Measurements from ENCODE around the gene ZNF398. TPM values are rescaled to one million over a fixed set of nuclear protein-coding genes. Genes with fewer than 3 reads are reported as not detected.
"Not testable (repeated sequence)": the region's sequence is repeated elsewhere in the genome, so short reads cannot be mapped to it uniquely, and the experiment has no call there.

ZNF398 gene
- total RNA-seq, 4 donors from 2014 or later: 7.6 to 22.6 (median 16.5) TPM

DNA sequence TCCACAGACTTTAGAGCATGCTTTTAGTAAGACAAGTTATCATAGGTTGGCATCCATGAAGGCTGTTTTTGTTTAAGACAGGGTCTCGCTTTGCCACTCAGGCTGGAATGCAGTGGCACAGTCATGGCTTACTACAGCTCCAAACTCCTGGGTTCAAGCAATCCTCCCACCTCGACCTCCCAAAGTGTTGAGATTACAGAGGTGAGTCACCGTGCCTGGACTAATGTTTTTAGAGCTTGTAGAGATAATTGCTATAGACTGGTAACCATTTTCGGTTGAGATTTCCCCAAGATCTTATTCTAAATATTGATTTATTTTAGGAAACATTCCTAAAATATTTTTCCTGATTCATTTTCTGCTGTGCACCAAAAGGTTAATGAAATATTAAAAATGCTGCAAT, 5.4 kb upstream of the ZNF398 start:
- Histone ChIP-seq H3K27ac (no peak overlapping the region), H3K9me3 (no peaks in the 10 kb centered on the region), H3K27me3 (no peaks in the 10 kb centered on the region), H3K4me3 (no peak overlapping the region), H3K4me1 (no peaks in the 10 kb centered on the region), H3K36me3 (no peaks in the 10 kb centered on the region)
- DNase-seq: no peak
- TF ChIP-seq POLR2A (IDR thresholded peaks at IDR 0.05): no peak
- TF ChIP-seq, protein P1, sequence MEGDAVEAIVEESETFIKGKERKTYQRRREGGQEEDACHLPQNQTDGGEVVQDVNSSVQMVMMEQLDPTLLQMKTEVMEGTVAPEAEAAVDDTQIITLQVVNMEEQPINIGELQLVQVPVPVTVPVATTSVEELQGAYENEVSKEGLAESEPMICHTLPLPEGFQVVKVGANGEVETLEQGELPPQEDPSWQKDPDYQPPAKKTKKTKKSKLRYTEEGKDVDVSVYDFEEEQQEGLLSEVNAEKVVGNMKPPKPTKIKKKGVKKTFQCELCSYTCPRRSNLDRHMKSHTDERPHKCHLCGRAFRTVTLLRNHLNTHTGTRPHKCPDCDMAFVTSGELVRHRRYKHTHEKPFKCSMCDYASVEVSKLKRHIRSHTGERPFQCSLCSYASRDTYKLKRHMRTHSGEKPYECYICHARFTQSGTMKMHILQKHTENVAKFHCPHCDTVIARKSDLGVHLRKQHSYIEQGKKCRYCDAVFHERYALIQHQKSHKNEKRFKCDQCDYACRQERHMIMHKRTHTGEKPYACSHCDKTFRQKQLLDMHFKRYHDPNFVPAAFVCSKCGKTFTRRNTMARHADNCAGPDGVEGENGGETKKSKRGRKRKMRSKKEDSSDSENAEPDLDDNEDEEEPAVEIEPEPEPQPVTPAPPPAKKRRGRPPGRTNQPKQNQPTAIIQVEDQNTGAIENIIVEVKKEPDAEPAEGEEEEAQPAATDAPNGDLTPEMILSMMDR (IDR thresholded peaks at IDR 0.05): no peak
- intact Hi-C loops (cut with DNase I; ENCODE audit: low total_unique reads): no loop called here

DNA sequence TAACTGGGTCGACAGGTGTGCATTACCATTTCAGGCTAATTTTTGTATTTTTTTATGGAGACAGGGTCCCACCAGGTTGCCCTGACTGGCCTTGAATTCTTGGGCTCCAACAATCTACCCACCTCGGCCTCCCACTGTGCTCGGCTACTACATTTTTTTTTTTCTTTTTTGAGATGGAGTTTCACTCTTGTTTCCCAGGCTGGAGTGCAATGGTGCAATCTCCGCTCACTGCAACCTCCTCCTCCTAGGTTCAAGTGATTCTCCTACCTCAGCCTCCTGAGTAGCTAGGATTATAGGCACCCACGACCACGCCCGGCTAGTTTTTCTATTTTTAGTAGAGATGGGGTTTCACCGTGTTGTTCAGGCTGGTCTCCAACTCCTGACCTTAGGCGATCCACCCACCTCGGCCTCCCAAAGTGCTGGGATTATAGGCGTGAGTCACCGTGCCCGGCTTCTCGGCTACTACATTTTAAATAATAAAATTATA, 2.8 kb upstream of the ZNF398 start:
- H3K36me3 ChIP-seq; H3K27ac ChIP-seq; intact Hi-C loops (cut with DNase I; ENCODE audit: low total_unique reads); H3K27me3 ChIP-seq; H3K9me3 ChIP-seq; H3K4me3 ChIP-seq; DNase-seq; H3K4me1 ChIP-seq: not testable (repeated sequence)

DNA sequence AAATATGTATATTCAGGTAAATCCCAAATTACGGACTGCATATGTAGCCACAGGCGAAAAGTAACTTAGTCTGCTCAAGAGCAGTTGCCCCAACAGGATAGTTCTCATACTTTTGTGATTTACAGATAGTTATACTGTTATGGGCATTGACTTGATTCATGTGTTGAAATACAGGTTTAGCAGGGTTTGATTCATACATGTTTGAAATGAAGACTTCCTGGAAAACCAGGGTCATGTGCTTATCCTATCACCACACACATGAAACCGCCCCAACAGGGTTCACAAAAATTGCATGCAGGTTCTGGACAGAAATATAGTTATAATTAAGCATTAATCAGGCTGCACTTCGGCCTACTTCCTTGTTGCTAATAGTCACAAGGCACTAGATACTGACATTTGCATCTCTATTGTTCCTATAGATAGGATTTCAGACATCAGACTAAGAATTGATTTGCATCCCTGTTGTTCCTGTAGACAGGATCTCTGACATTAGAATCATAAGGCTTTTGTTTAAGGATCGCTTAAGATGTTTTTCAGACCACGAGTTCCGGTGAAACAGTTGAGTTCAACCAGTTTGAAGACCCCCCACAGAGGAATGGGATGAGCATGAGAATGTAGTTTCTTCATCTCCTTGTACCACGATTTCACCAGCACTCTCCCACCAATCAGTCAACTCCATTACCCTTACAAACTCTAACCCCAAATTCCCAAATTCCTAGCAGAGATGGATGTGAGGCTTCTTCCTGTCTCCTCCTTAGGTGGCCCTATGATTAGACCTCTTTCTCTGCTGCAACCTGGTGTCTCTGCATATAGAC, 2.0 kb upstream of the ZNF398 start:
- DNase-seq: no peak

DNA sequence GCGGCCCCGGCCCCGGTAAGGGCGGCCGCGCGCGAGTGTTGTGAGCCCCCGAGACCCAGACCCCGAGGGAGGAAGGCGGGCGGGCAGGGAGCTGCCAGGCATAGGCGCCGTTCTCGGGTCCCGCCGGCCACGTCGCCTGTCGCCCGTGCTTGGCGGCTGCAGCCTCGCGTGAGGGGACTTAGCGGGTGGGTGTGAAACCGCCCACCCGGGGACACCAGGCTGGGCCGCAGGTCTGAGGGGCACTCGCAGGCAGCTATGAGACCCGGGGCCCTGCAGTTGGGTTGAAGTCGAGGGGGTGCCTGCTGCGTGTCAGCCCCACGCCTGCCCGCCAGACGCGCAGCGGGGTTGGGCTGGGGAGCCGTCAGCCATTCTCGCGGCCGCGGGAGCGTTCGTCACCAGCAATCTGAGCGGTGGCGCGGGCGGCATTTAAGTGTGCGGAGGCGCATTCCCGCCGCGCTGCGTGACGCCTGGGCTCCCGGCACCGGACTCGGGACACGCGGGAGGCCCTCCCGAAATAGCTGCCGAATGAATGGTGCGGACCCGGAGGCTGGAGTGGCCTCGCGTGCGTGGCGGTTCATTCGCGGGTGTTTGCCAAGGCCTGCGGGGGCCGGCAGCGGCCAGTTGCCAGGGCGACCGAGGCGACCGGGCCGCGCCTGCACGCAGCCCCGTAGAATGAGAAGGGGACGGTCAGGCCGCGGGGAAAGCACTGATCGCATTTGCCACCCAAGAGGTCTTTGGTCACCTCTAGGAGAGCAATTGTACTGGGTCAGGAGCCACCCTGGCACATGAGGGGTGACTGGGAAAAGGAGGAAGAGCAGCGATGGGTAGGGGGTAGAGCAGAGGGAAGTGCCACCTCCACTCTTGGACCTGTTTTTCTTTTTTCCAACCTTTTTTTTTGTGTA, 750 bp downstream of the ZNF398 start:
- Histone ChIP-seq H3K36me3 (no peaks in the 10 kb centered on the region), H3K9me3 (no peaks in the 10 kb centered on the region), H3K4me3 (peak overlapping the region; percentile 48 to 78), H3K27ac (peak overlapping the region; percentile 77 to 86), H3K27me3 (no peaks in the 10 kb centered on the region), H3K4me1 (no peaks in the 10 kb centered on the region)
- intact Hi-C loops (cut with DNase I; ENCODE audit: low total_unique reads): no loop called here
- no peak for TF ChIP-seq POLR2A (IDR thresholded peaks at IDR 0.05)
- TF ChIP-seq, protein P1 (IDR thresholded peaks at IDR 0.05): no peak
- peak in 1 of 2 donors; percentile 35 for DNase-seq

More for the DNA sequence above, 2.0 kb upstream of the ZNF398 start:
- Histone ChIP-seq H3K4me1 (no peaks in the 10 kb centered on the region), H3K36me3 (no peaks in the 10 kb centered on the region), H3K27me3 (no peaks in the 10 kb centered on the region), H3K27ac (no peak overlapping the region), H3K9me3 (no peaks in the 10 kb centered on the region), H3K4me3 (no peak overlapping the region)
- no peak for TF ChIP-seq POLR2A (IDR thresholded peaks at IDR 0.05)
- TF ChIP-seq, protein P1 (IDR thresholded peaks at IDR 0.05): no peak
- intact Hi-C loops (cut with DNase I; ENCODE audit: low total_unique reads): no loop called here

DNA sequence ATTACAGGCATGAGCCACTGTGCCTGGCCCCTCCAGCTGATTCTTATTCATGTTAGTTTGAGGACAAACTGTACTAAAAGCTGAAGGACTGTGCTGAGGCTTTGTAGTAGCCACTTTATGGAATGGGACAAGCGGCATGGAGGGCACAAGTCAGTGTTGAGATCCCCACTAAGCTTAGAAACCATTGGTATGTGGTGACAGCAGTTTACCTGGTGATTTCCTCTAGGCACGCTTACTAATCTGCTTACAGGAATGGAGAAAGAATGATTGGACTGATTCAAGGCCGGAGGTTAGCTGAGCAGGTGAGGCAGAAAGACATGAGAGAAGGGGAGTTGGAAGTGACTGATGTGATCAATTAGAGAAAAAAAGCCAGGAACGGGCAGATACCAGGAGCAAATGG, 3.7 kb downstream of the ZNF398 start:
- H3K27me3 ChIP-seq: no peaks in the 10 kb centered on the region
- no peaks in the 10 kb centered on the region for H3K4me1 ChIP-seq
- H3K27ac ChIP-seq: no peak overlapping the region
- TF ChIP-seq POLR2A (IDR thresholded peaks at IDR 0.05): no peak
- TF ChIP-seq, protein P1 (IDR thresholded peaks at IDR 0.05): no peak
- H3K9me3 ChIP-seq: no peaks in the 10 kb centered on the region
- no peak for DNase-seq
- intact Hi-C loops (cut with DNase I; ENCODE audit: low total_unique reads): no loop called here
- H3K36me3 ChIP-seq: no peaks in the 10 kb centered on the region
- H3K4me3 ChIP-seq: no peak overlapping the region

All from uterus (tissue), 4 donors.